HepG2 (cell line): ENCODE measurements around the gene ARHGAP15. TPM values are rescaled to one million over a fixed set of nuclear protein-coding genes. Genes with fewer than 3 reads are reported as not detected.

Source experiments
- ATAC-seq: fragments of 200-7000 bp; cut with Tn5 transposase; 3 replicates; pipeline ENCODE4 v1.9.1; 2020; ENCODE audit warnings: mild to moderate bottlenecking, moderate library complexity
- BruUV-seq: library from RNA; stranded (reverse); fragments of 400-500 nt; replicated peaks from 2 replicates; lab custom pipeline; 2021; lab: Mats Ljungman, UMichigan
- CTCF ChIA-PET: fragments of 300-600 bp; formaldehyde crosslinking; extraction: SDS; loops from one replicate; lab custom pipeline; 2021; ENCODE audit warnings: low total read pairs, inconsistent platforms, low intra/inter-chr PET ratio; lab: Yijun Ruan, JAX
- POLR2A ChIA-PET: fragments of 350-600 bp; sonication (Branson Sonifier 250); formaldehyde crosslinking; loops from one replicate; lab custom pipeline; 2020; ENCODE audit warnings: antibody characterized with exemption, inconsistent platforms; lab: Yijun Ruan, JAX
- DNase-seq: peaks from one replicate; pipeline ENCODE4 v3.0.0-alpha.2; 2015; ENCODE audit warnings: low spot score
- FAIRE-seq: peaks from 3 replicates; lab custom pipeline; 2011; peaks lifted over from hg19 to GRCh38; lab: Jason Lieb, UNC
- H2AFZ ChIP-seq: one replicate; pipeline ENCODE4 v1.6.1; 2011; ENCODE audit warnings: low read length, inconsistent platforms
- H3K27ac ChIP-seq: fragments of 300-600 bp; 3 replicates; pipeline ENCODE4 v1.8.0; 2011; ENCODE audit warnings: mixed run types, mild to moderate bottlenecking, mixed read lengths, low read length, inconsistent platforms; ENCODE audit not compliant: insufficient read depth; ENCODE audit errors: extremely low read length
- H3K27me3 ChIP-seq, 2 experiments: fragments of 200-600 bp in 1 of 2; 2 replicates in 1 of 2; 3 replicates in 1 of 2; pipeline versions ENCODE4 v1.6.0 to v1.8.0; 2011; ENCODE audit warnings: low read length in 2 of 2, mild to moderate bottlenecking in 2 of 2, moderate library complexity in 2 of 2, inconsistent platforms in 1 of 2; ENCODE audit not compliant: insufficient read depth in 2 of 2, control insufficient read depth in 1 of 2
- H3K36me3 ChIP-seq, 2 experiments: fragments of 200-600 bp in 1 of 2; replicated peaks in 1 of 2; 2 replicates in 1 of 2; 3 replicates in 1 of 2; pipeline versions ENCODE4 v1.5.1 to v1.8.0; 2011; ENCODE audit warnings: low read length in 2 of 2, inconsistent platforms in 1 of 2; ENCODE audit not compliant: insufficient read depth in 2 of 2, control insufficient read depth in 1 of 2
- H3K4me1 ChIP-seq: 2 replicates; pipeline ENCODE4 v1.5.1; 2012; ENCODE audit warnings: low read length, inconsistent platforms; ENCODE audit not compliant: insufficient read depth
- H3K4me2 ChIP-seq: 2 replicates; pipeline ENCODE4 v1.6.0; 2011; ENCODE audit warnings: low read depth, low read length, inconsistent platforms
- H3K4me3 ChIP-seq, 3 experiments: fragments of 200-600 bp in 1 of 3; sonication (generic), shearing (Covaris generic) in 1 of 3; replicated peaks in 1 of 3; 2 replicates each; pipeline ENCODE4 v1.5.1; 2011 to 2016; ENCODE audit warnings: low read length in 3 of 3, inconsistent platforms in 2 of 3, low read depth in 2 of 3, mild to moderate bottlenecking in 2 of 3, control low read depth in 1 of 3, mixed read lengths in 1 of 3; ENCODE audit not compliant: insufficient read depth in 1 of 3
- H3K79me2 ChIP-seq: one replicate; pipeline ENCODE4 v1.6.1; 2011; ENCODE audit warnings: low read length, inconsistent platforms; ENCODE audit not compliant: insufficient read depth
- H3K9ac ChIP-seq: 2 replicates; pipeline ENCODE4 v1.6.0; 2011; ENCODE audit warnings: mild to moderate bottlenecking, low read depth, low read length, inconsistent platforms; ENCODE audit not compliant: insufficient read depth
- H3K9me3 ChIP-seq: 2 replicates; pipeline ENCODE4 v1.5.1; 2012; ENCODE audit warnings: mild to moderate bottlenecking, low read length
- H4K20me1 ChIP-seq: 2 replicates; pipeline ENCODE4 v1.6.0; 2011; ENCODE audit warnings: inconsistent platforms, mild to moderate bottlenecking, low read length, moderate library complexity; ENCODE audit not compliant: insufficient read depth
- GTF2F1 ChIP-seq: fragments of 150-350 bp; IDR thresholded peaks from 2 replicates; pipeline ENCODE4 v1.6.1; 2014; ENCODE audit warnings: low read length
- MED8 ChIP-seq: sonication (generic); formaldehyde crosslinking; IDR thresholded peaks from 2 replicates; pipeline ENCODE4 v1.8.1; 2023; ENCODE audit warnings: mild to moderate bottlenecking, missing genetic modification reagents; ENCODE audit not compliant: insufficient replicate concordance
- PAF1 ChIP-seq: IDR thresholded peaks from 2 replicates; pipeline ENCODE4 v1.6.1; 2016; ENCODE audit warnings: missing genetic modification reagents, missing compliant biosample characterization
- PHB2 ChIP-seq: fragments of 450-650 bp; IDR thresholded peaks from 2 replicates; pipeline ENCODE4 v1.6.1; 2018; ENCODE audit not compliant: partially characterized antibody
- RAD51 ChIP-seq: fragments of 450-650 bp; IDR thresholded peaks from 2 replicates; pipeline ENCODE4 v1.6.1; 2016; ENCODE audit warnings: borderline replicate concordance
- ZC3H4 ChIP-seq: sonication (generic); formaldehyde crosslinking; IDR thresholded peaks from 2 replicates; pipeline ENCODE4 v1.4.0; 2020; ENCODE audit warnings: missing genetic modification reagents, borderline replicate concordance
- ZNF143 ChIP-seq: sonication (generic); formaldehyde crosslinking; IDR thresholded peaks from 2 replicates; pipeline ENCODE4 v1.4.0; 2020; ENCODE audit warnings: missing genetic modification reagents
- ZNF274 ChIP-seq: sonication (generic); formaldehyde crosslinking; IDR thresholded peaks from 2 replicates; pipeline ENCODE4 v1.5.1; 2020; ENCODE audit warnings: mild to moderate bottlenecking, missing genetic modification reagents
- WGBS: methylation state at CpG from one replicate; pipeline ENCODE4 v1.1.6; 2017; ENCODE audit warnings: low lambda C conversion rate; 5-methylcytosine and 5-hydroxymethylcytosine counted together
- in situ Hi-C: cut with HindIII; loops from 2 replicates; pipeline ENCODE4 v1.10.0; 2017; ENCODE audit warnings: low pct_unique_long_range_greater_than_20kb; ENCODE audit not compliant: extremely low pct_ligation_motif_present
- intact Hi-C: fragments of 100-400 bp; cut with micrococcal nuclease; formaldehyde crosslinking; loops from one replicate; pipeline ENCODE4 v1.10.0; 2022; ENCODE audit not compliant: unreplicated experiment
- polyA plus RNA-seq, 8 experiments: library from polyadenylated mRNA; depleted of rRNA in 3 of 8; stranded (reverse) in 7 of 8; unstranded in 1 of 8; fragments of >200 nt; fragmentation: Illumina TruSeq in 4 of 8; extraction: Trizol in 4 of 8; gene quantifications; 2 replicates each; pipeline versions ENCODE4 v1.2.1 to v1.2.3, GENCODE V29; 2011 to 2016; ENCODE audit warnings: low read depth in 4 of 8, missing spikeins in 1 of 8, mixed read lengths in 1 of 8; ENCODE audit not compliant: insufficient read depth in 1 of 8
- total RNA-seq, 5 experiments: library from RNA; depleted of rRNA; stranded (reverse); fragments of >200 nt; fragmentation: Illumina TruSeq; extraction: Trizol; gene quantifications; 2 replicates each; pipeline ENCODE4 v1.2.3, GENCODE V29; 2016; ENCODE audit warnings: low read depth in 1 of 5
- TF ChIP-seq, protein P1 (sequence below): sonication (generic); formaldehyde crosslinking; IDR thresholded peaks from 2 replicates; pipeline ENCODE4 v1.8.0; 2022; ENCODE audit warnings: low read depth, missing genetic modification reagents
- TF ChIP-seq, protein P2 (sequence below): IDR thresholded peaks from 2 replicates; pipeline ENCODE4 v1.6.1; 2016
- TF ChIP-seq, protein P3 (sequence below): sonication (generic); formaldehyde crosslinking; IDR thresholded peaks from 2 replicates; pipeline ENCODE4 v1.5.0; 2020; ENCODE audit warnings: missing genetic modification reagents, mild to moderate bottlenecking, borderline replicate concordance

Gene ARHGAP15
- total and polyA plus RNA-seq, 2 of the 13 experiments (the other 11 are each of a cell fraction or from before 2014, with no cell fraction given): 0.04 TPM; not detected in 1

DNA sequence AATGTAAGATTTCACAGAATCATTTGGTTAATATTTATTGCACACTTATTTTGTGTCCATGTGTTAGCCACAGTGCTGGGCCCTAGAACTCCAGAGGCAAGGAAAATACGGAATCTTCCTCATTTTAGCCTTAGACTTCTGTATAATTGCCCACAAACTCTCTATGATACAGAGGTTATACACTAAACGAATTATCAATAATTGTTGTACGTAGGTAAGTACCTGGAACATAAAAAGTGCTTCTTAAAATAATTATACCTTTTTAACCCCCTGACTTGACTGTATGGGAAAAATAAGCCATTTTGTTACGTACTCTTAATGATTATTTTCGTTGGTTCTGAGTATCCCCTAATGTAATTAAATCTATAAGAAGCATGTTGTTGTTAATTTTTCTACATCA lies 119.4 kb downstream of the ARHGAP15 start:
- intact Hi-C loops (no loop called here), in situ Hi-C loops (no loop called here)
- ATAC-seq (no peak), DNase-seq (no peak), FAIRE-seq (no peak)
- Histone ChIP-seq H3K27ac (no peak overlapping the region), H3K4me2 (no peak overlapping the region), H3K36me3 (no peaks in the 10 kb centered on the region), H3K4me1 (no peaks in the 10 kb centered on the region), H3K9me3 (no peaks in the 10 kb centered on the region), H4K20me1 (no peaks in the 10 kb centered on the region), H3K79me2 (no peaks in the 10 kb centered on the region), H2AFZ (no peak overlapping the region), H3K9ac (no peak overlapping the region), H3K4me3 (no peak overlapping the region), H3K27me3 (peaks cover 0 to 7% of the 10 kb centered on the region in 2 experiments; a peak in 2 of 5 replicates)
- BruUV-seq: no TSS peak
- POLR2A ChIA-PET: no interaction called here
- TF ChIP-seq ZNF143 (CRISPR knock-in tag) (no peak), ZNF274 (CRISPR knock-in tag) (no peak), MED8 (CRISPR knock-in tag) (no peak), ZC3H4 (CRISPR knock-in tag) (no peak), RAD51 (no peak), PAF1 (CRISPR knock-in tag) (no peak), PHB2 (no peak), GTF2F1 (no peak)
- TF ChIP-seq, protein P1, sequence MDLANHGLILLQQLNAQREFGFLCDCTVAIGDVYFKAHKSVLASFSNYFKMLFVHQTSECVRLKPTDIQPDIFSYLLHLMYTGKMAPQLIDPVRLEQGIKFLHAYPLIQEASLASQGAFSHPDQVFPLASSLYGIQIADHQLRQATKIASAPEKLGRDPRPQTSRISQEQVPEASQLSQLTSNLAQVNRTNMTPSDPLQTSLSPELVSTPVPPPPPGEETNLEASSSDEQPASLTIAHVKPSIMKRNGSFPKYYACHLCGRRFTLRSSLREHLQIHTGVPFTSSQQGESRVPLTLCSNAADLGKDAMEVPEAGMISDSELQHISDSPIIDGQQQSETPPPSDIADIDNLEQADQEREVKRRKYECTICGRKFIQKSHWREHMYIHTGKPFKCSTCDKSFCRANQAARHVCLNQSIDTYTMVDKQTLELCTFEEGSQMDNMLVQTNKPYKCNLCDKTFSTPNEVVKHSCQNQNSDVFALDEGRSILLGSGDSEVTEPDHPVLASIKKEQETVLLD (CRISPR knock-in tag): no peak
- TF ChIP-seq, protein P2, sequence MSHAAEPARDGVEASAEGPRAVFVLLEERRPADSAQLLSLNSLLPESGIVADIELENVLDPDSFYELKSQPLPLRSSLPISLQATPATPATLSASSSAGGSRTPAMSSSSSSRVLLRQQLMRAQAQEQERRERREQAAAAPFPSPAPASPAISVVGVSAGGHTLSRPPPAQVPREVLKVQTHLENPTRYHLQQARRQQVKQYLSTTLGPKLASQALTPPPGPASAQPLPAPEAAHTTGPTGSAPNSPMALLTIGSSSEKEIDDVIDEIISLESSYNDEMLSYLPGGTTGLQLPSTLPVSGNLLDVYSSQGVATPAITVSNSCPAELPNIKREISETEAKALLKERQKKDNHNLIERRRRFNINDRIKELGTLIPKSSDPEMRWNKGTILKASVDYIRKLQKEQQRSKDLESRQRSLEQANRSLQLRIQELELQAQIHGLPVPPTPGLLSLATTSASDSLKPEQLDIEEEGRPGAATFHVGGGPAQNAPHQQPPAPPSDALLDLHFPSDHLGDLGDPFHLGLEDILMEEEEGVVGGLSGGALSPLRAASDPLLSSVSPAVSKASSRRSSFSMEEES (CRISPR knock-in tag): no peak
- TF ChIP-seq, protein P3, sequence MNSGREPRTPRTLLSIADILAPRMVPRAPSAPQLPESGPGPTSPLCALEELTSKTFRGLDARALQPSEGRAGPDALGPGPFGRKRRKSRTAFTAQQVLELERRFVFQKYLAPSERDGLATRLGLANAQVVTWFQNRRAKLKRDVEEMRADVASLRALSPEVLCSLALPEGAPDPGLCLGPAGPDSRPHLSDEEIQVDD (CRISPR knock-in tag): no peak
- CTCF ChIA-PET: no interaction called here
- 10% methylated on average over 5 of the region's 5 CpGs for whole genome bisulfite sequencing
